Right cardiac atrium (tissue), 5 donors: Measurements from ENCODE around the gene EN2. TPM values are rescaled to one million over a fixed set of nuclear protein-coding genes. Genes with fewer than 3 reads are reported as not detected.
A peak's percentile ranks its signal among the peaks of the same experiment; 100 is the strongest.

Experiments
- ATAC-seq, 2 donors: fragments of 200-7000 bp; cut with Tn5 transposase; one replicate each; pipeline versions ENCODE4 v1.8.0 to v1.9.1; 2020; ENCODE audit warnings: moderate library complexity in 2 of 2, mild to moderate bottlenecking in 1 of 2
- DNase-seq, 3 donors: peaks; one replicate each; pipeline ENCODE4 v3.0.0-alpha.2; 2020
- H3K27ac ChIP-seq: one replicate; pipeline ENCODE4 v1.5.1; 2013; ENCODE audit warnings: mild to moderate bottlenecking, low read length, control low read depth, moderate library complexity
- H3K27me3 ChIP-seq: one replicate; pipeline ENCODE4 v1.6.1; 2013; ENCODE audit not compliant: control insufficient read depth, insufficient read depth
- H3K4me1 ChIP-seq: one replicate; pipeline ENCODE4 v1.6.1; 2013; ENCODE audit warnings: low read length; ENCODE audit not compliant: control insufficient read depth, insufficient read depth
- H3K4me3 ChIP-seq: one replicate; pipeline ENCODE4 v1.5.1; 2013; ENCODE audit warnings: low read length, control low read depth
- H3K9me3 ChIP-seq: one replicate; pipeline ENCODE4 v1.6.1; 2013; ENCODE audit warnings: low read length; ENCODE audit not compliant: control insufficient read depth
- WGBS: extraction: QIAGEN DNeasy Blood & Tissue Kit; methylation state at CpG from one replicate; pipeline ENCODE4 v1.1.7; 2013; 5-methylcytosine and 5-hydroxymethylcytosine counted together
- intact Hi-C, 4 donors: fragments of 100-400 bp; cut with DNase I; formaldehyde crosslinking; loops; one replicate each; pipeline versions ENCODE4 v1.11.0 to v1.14.0; 2022 to 2023
- polyA plus RNA-seq: library from polyadenylated mRNA; stranded (reverse); fragments of 200-250 nt; gene quantifications from one replicate; pipeline ENCODE4 v1.2.3, GENCODE V29; 2013
- total RNA-seq, 4 donors: library from RNA; stranded (reverse); fragmentation: NEBNext Ultra II Directional; extraction: Animal tissue kit (Norgen Biotek cat#: 25700); gene quantifications; one replicate each; pipeline ENCODE4 v1.2.1, GENCODE V29; 2021
- donor health status: healthy with polysubstance abuse.
- donor health status: DM: no; HTN: yes; CAD: no.
- donor health status: DM: no; HTN: no; CAD: no.
- donor health status: DM: no; HTN: yes; CAD: no; lungs with severe emphysema.
- donor health status: DM: yes; HTN: yes; CAD: no.

Gene EN2
- total and polyA plus RNA-seq, 5 donors, result 0.11 to 0.35 (median 0.16) TPM; not detected in 2

GRCh38 chr7:155466814-155467733 is 9.1 kb downstream of the EN2 start:
- H3K4me1 ChIP-seq, result no peaks in the 10 kb centered on the region
- ATAC-seq, result no peak
- no peak for DNase-seq
- 4% methylated on average over 78 of the region's 78 CpGs for WGBS
- H3K9me3 ChIP-seq, result no peaks in the 10 kb centered on the region
- no peak overlapping the region for H3K27ac ChIP-seq
- H3K27me3 ChIP-seq, result no peaks in the 10 kb centered on the region
- intact Hi-C loops, result no loop called here
- peak overlapping the region; percentile 6 for H3K4me3 ChIP-seq

GRCh38 chr7:155467846-155468784 is 10.2 kb downstream of the EN2 start:
- H3K27ac ChIP-seq, result no peak overlapping the region
- ATAC-seq, result peak; percentile 12 to 54
- intact Hi-C loops, result no loop called here
- no peaks in the 10 kb centered on the region for H3K27me3 ChIP-seq
- H3K4me3 ChIP-seq, result peak overlapping the region; percentile 8
- DNase-seq, result no peak
- H3K9me3 ChIP-seq, result no peaks in the 10 kb centered on the region
- no peaks in the 10 kb centered on the region for H3K4me1 ChIP-seq
- WGBS, result 2% methylated on average over 70 of the region's 70 CpGs

- H3K4me3 ChIP-seq, result no peak overlapping the region
- H3K27me3 ChIP-seq, result no peaks in the 10 kb centered on the region
- no peaks in the 10 kb centered on the region for H3K9me3 ChIP-seq
- intact Hi-C loops, result no loop called here
- H3K27ac ChIP-seq, result no peak overlapping the region
- 11% methylated on average over 10 of the region's 10 CpGs for WGBS
- ATAC-seq (no peak), DNase-seq (no peak)
- H3K4me1 ChIP-seq, result no peaks in the 10 kb centered on the region
These were observed 10.8 kb downstream of the EN2 start for GRCh38 chr7:155468785-155469148.

- WGBS, result 11% methylated on average over 12 of the region's 12 CpGs
- no peak overlapping the region for H3K4me3 ChIP-seq
- H3K4me1 ChIP-seq, result no peaks in the 10 kb centered on the region
- no peaks in the 10 kb centered on the region for H3K27me3 ChIP-seq
- intact Hi-C loops, result no loop called here
- H3K27ac ChIP-seq, result no peak overlapping the region
- ATAC-seq, result no peak
- H3K9me3 ChIP-seq, result no peaks in the 10 kb centered on the region
- DNase-seq, result no peak
These were observed 11.6 kb downstream of the EN2 start for GRCh38 chr7:155469311-155470185.

- ATAC-seq (no peak), DNase-seq (no peak)
- peaks cover under 1% of the 10 kb centered on the region for H3K9me3 ChIP-seq
- intact Hi-C loops, result no loop called here
- H3K27me3 ChIP-seq, result no peaks in the 10 kb centered on the region
- no peak overlapping the region for H3K27ac ChIP-seq
- WGBS, result 25% methylated on average over 8 of the region's 8 CpGs
- no peaks in the 10 kb centered on the region for H3K4me1 ChIP-seq
- H3K4me3 ChIP-seq, result no peak overlapping the region
These were observed 12.2 kb downstream of the EN2 start for GRCh38 chr7:155470186-155470487.

- no peak overlapping the region for H3K27ac ChIP-seq
- no peaks in the 10 kb centered on the region for H3K4me1 ChIP-seq
- no peaks in the 10 kb centered on the region for H3K27me3 ChIP-seq
- H3K4me3 ChIP-seq, result no peak overlapping the region
- intact Hi-C loops, result no loop called here
- peaks cover 8% of the 10 kb centered on the region for H3K9me3 ChIP-seq
- ATAC-seq (no peak), DNase-seq (no peak)
- 9% methylated on average over 24 of the region's 24 CpGs for WGBS
These were observed 13.0 kb downstream of the EN2 start for GRCh38 chr7:155470686-155471638.

GRCh38 chr7:155471718-155472117 is 13.8 kb downstream of the EN2 start:
- Histone ChIP-seq H3K4me1 (no peaks in the 10 kb centered on the region), H3K4me3 (no peak overlapping the region), H3K9me3 (peaks cover 8% of the 10 kb centered on the region), H3K27me3 (no peaks in the 10 kb centered on the region), H3K27ac (no peak overlapping the region)
- DNase-seq (no peak), ATAC-seq (no peak)
- WGBS, result 14% methylated on average over 11 of the region's 11 CpGs
- intact Hi-C loops, result no loop called here

- no peaks in the 10 kb centered on the region for H3K4me1 ChIP-seq
- H3K27ac ChIP-seq, result no peak overlapping the region
- DNase-seq (no peak), ATAC-seq (no peak)
- peaks cover 8% of the 10 kb centered on the region for H3K9me3 ChIP-seq
- WGBS, result 70% methylated on average over 4 of the region's 4 CpGs
- no peaks in the 10 kb centered on the region for H3K27me3 ChIP-seq
- no peak overlapping the region for H3K4me3 ChIP-seq
- intact Hi-C loops, result no loop called here
These were observed 19.5 kb downstream of the EN2 start for GRCh38 chr7:155477476-155477875.

- intact Hi-C loops, result no loop called here
- no peak overlapping the region for H3K27ac ChIP-seq
- H3K4me3 ChIP-seq, result no peak overlapping the region
- ATAC-seq, result no peak
- H3K9me3 ChIP-seq, result no peaks in the 10 kb centered on the region
- H3K27me3 ChIP-seq, result no peaks in the 10 kb centered on the region
- no peak for DNase-seq
- H3K4me1 ChIP-seq, result no peaks in the 10 kb centered on the region
- 93% methylated on average over 11 of the region's 11 CpGs for WGBS
These were observed 23.8 kb downstream of the EN2 start for GRCh38 chr7:155481764-155482163.
